GM12878 (cell line): ENCODE results near the gene STX1A. TPM values are rescaled to one million over a fixed set of nuclear protein-coding genes. Genes with fewer than 3 reads are reported as not detected.

Experiments used
- CBX5 ChIP-seq: sonication (generic); IDR thresholded peaks from 2 replicates; pipeline ENCODE4 v1.6.1; 2016; ENCODE audit warnings: low read depth, moderate library complexity, mild to moderate bottlenecking, inconsistent platforms
- CHD4 ChIP-seq: fragments of 200-600 bp; sonication (generic); IDR thresholded peaks from 2 replicates; pipeline ENCODE4 v1.6.1; 2016; ENCODE audit warnings: mild to moderate bottlenecking
- EGR1 ChIP-seq, 2 experiments: IDR thresholded peaks; 1 replicate in 1 of 2; 2 replicates in 1 of 2; pipeline ENCODE4 v1.6.1; 2011 to 2012; ENCODE audit warnings: low read depth in 2 of 2, low read length in 2 of 2, borderline replicate concordance in 1 of 2, mild to moderate bottlenecking in 1 of 2, moderate library complexity in 1 of 2
- ESRRA ChIP-seq: IDR thresholded peaks from 2 replicates; pipeline ENCODE4 v1.6.1; 2012; ENCODE audit warnings: mild to moderate bottlenecking, low read length, improper control_type of control experiment
- ETV6 ChIP-seq, 2 experiments: fragments of 450-650 bp in 1 of 2; IDR thresholded peaks in 1 of 2; conservative IDR thresholded peaks in 1 of 2; 2 replicates each; pipeline ENCODE4 v1.6.1; 2014; ENCODE audit warnings: antibody characterized with exemption in 1 of 2, borderline replicate concordance in 1 of 2, low read depth in 1 of 2, mild to moderate bottlenecking in 1 of 2, moderate library complexity in 1 of 2
- HDAC2 ChIP-seq: fragments of 200-600 bp; sonication (generic); IDR thresholded peaks from 2 replicates; pipeline ENCODE4 v1.6.1; 2017
- HDAC6 ChIP-seq: fragments of 200-600 bp; sonication (generic); IDR thresholded peaks from one replicate; pipeline ENCODE4 v1.8.0; 2017; ENCODE audit warnings: antibody characterized with exemption; ENCODE audit not compliant: unreplicated experiment
- IKZF1 ChIP-seq: fragments of 450-650 bp; conservative IDR thresholded peaks from 2 replicates; pipeline ENCODE4 v1.6.1; 2017; ENCODE audit warnings: antibody characterized with exemption, mild to moderate bottlenecking
- KDM1A ChIP-seq: fragments of 200-600 bp; sonication (generic); IDR thresholded peaks from 2 replicates; pipeline ENCODE4 v1.6.1; 2016; ENCODE audit warnings: borderline replicate concordance
- MTA3 ChIP-seq: IDR thresholded peaks from 2 replicates; pipeline ENCODE4 v1.6.1; 2012; ENCODE audit warnings: low read length, inconsistent platforms, borderline replicate concordance
- MYB ChIP-seq: fragments of 150-350 bp; IDR thresholded peaks from 2 replicates; pipeline ENCODE4 v1.6.1; 2014; ENCODE audit warnings: mild to moderate bottlenecking, low read depth, low read length, borderline replicate concordance
- MYC ChIP-seq: IDR thresholded peaks from 2 replicates; pipeline ENCODE4 v1.6.1; 2011; ENCODE audit warnings: mild to moderate bottlenecking, low read length, moderate library complexity, inconsistent platforms; ENCODE audit not compliant: insufficient read depth, insufficient replicate concordance, insufficient read length, severe bottlenecking
- NFXL1 ChIP-seq: fragments of 450-650 bp; IDR thresholded peaks from 2 replicates; pipeline ENCODE4 v1.6.1; 2017; ENCODE audit warnings: antibody characterized with exemption, mild to moderate bottlenecking, borderline replicate concordance
- PML ChIP-seq: IDR thresholded peaks from 2 replicates; pipeline ENCODE4 v1.6.1; 2012; ENCODE audit warnings: low read length, inconsistent platforms
- POU2F2 ChIP-seq: IDR thresholded peaks from 3 replicates; pipeline ENCODE4 v1.6.1; 2011; ENCODE audit warnings: low read depth, mild to moderate bottlenecking, low read length, borderline replicate concordance
- RCOR1 ChIP-seq: conservative IDR thresholded peaks from 2 replicates; pipeline ENCODE4 v1.6.1; 2012; ENCODE audit warnings: low read depth, low read length, improper control_type of control experiment
- RUNX3 ChIP-seq: IDR thresholded peaks from 2 replicates; pipeline ENCODE4 v1.6.1; 2012; ENCODE audit warnings: low read length, inconsistent platforms
- SP1 ChIP-seq: IDR thresholded peaks from one replicate; pipeline ENCODE4 v1.6.1; 2011; ENCODE audit warnings: low read depth, low read length
- SREBF2 ChIP-seq: IDR thresholded peaks from 2 replicates; pipeline ENCODE4 v1.6.1; 2012; ENCODE audit warnings: mild to moderate bottlenecking, low read length
- TAF1 ChIP-seq: IDR thresholded peaks from 2 replicates; pipeline ENCODE4 v1.6.1; 2011; ENCODE audit warnings: mild to moderate bottlenecking, low read depth, low read length, borderline replicate concordance
- ZNF274 ChIP-seq: IDR thresholded peaks from one replicate; pipeline ENCODE4 v1.8.0; 2011; ENCODE audit not compliant: insufficient read length, insufficient read depth
- ZNF622 ChIP-seq: fragments of 450-650 bp; IDR thresholded peaks from 2 replicates; pipeline ENCODE4 v1.6.1; 2017; ENCODE audit warnings: mild to moderate bottlenecking, inconsistent platforms
- polyA plus RNA-seq, 11 experiments: library from polyadenylated mRNA; depleted of rRNA in 4 of 11; unstranded in 6 of 11; stranded (reverse) in 5 of 11; fragments of >200 nt; fragmentation: Nextera tagmentation in 4 of 11; fragmentation: Illumina TruSeq in 1 of 11; extraction: Ambion mirVana in 4 of 11; extraction: Trizol in 1 of 11; gene quantifications; 1 replicate in 1 of 11; 2 replicates in 10 of 11; pipeline versions ENCODE4 v1.2.1 to v1.2.3, GENCODE V29; 2011 to 2016; ENCODE audit warnings: inconsistent platforms in 2 of 11, missing spikeins in 2 of 11, low read depth in 1 of 11
- total RNA-seq, 4 experiments: library from RNA; depleted of rRNA in 3 of 4; stranded (reverse); fragments of >200 nt in 3 of 4; fragmentation: Illumina TruSeq in 1 of 4; extraction: Trizol in 1 of 4; gene quantifications; 2 replicates each; pipeline versions ENCODE4 v1.2.1 to v1.2.3, GENCODE V29; 2013 to 2021
- TF ChIP-seq, protein P1 (sequence below): fragments of 450-650 bp; IDR thresholded peaks from 2 replicates; pipeline ENCODE4 v1.6.1; 2017; ENCODE audit warnings: mild to moderate bottlenecking
- TF ChIP-seq, protein P2 (sequence below): IDR thresholded peaks from 2 replicates; pipeline ENCODE4 v1.6.1; 2011; ENCODE audit warnings: borderline replicate concordance, low read depth, mild to moderate bottlenecking, moderate library complexity, mixed read lengths, low read length; ENCODE audit not compliant: insufficient read depth; ENCODE audit errors: extremely low read length
- TF ChIP-seq, protein P3 (sequence below): IDR thresholded peaks from 2 replicates; pipeline ENCODE4 v1.6.1; 2011; ENCODE audit warnings: low read depth, mild to moderate bottlenecking, low read length, moderate library complexity, borderline replicate concordance; ENCODE audit errors: extremely low read depth
- TF ChIP-seq, protein P4 (sequence below): fragments of 450-650 bp; IDR thresholded peaks from 2 replicates; pipeline ENCODE4 v1.6.1; 2016; ENCODE audit warnings: mild to moderate bottlenecking

STX1A gene
- total and polyA plus RNA-seq, 10 of the 15 experiments (the other 5 are each of a cell fraction or from before 2014, with no cell fraction given), result 0.15 to 5.3 (median 2.5) TPM

DNA sequence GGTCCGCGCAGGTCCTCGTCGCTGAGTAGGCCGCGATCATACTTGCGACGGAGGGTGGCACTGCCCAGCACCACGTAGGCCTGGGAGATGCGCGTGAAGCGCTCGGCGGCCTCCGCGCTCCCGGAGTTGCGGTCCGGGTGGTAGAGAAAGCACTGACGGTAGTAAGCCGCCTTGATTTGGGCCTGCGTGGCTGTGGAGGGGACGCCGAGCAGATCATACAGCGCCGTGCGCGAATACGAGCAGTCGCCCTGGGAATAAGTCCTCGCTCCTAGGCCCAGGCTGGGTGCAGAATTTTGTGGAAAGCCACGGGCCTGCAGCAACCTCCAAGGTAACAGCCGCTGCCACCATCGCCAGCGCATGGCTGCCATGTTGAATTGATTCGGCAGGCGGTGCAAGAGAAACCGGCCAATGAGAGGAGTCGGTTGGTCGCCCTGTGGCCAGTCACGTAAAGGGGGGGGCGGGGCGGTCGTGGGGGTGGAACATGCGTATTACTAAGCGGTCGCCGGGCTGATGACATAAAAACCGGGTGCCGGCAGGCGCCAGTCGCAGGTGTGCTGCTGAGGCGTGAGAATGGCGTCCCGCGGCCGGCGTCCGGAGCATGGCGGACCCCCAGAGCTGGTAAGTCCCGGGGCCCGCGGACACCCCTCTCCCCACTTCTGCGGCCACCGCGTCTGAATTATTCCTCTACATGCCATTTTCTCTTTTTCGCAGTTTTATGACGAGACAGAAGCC, 36.2 kb downstream of the STX1A start, which contains the start of the genes BUD23 and DNAJC30 (continued):
- TF ChIP-seq NFXL1 (no peak), ESRRA (no peak), CHD4 (no peak), TAF1 (peak; percentile 92), SREBF2 (no peak), CBX5 (0 out of 2 replicates have a peak, but pooled peaks have one; percentile 20), RUNX3 (peak; percentile 27), EGR1 (IDR thresholded peaks at IDR 0.05; ENCODE audit: borderline replicate concordance in 1 of 2, low read depth in 2 of 2, low read length in 2 of 2) (peak in 1 of 2 experiments; percentile 63; a peak in 2 of 3 replicates), KDM1A (no peak), ZNF622 (no peak), PML (peak; percentile 76; the same call in 1 of the 2 replicates), ETV6 (conservative IDR thresholded peaks at IDR 0.05 in 1 of 2, IDR thresholded peaks at IDR 0.05 in 1 of 2; ENCODE audit: borderline replicate concordance in 1 of 2, low read depth in 1 of 2) (no peak), MTA3 (no peak), RCOR1 (no peak), ZNF274 (no peak), POU2F2 (peak; percentile 58; the same call in 2 of the 3 replicates), MYC (peak; percentile 73), HDAC6 (no peak), SP1 (peak; percentile 85), MYB (no peak), HDAC2 (no peak), IKZF1 (peak; percentile 39)
- TF ChIP-seq, protein P1, sequence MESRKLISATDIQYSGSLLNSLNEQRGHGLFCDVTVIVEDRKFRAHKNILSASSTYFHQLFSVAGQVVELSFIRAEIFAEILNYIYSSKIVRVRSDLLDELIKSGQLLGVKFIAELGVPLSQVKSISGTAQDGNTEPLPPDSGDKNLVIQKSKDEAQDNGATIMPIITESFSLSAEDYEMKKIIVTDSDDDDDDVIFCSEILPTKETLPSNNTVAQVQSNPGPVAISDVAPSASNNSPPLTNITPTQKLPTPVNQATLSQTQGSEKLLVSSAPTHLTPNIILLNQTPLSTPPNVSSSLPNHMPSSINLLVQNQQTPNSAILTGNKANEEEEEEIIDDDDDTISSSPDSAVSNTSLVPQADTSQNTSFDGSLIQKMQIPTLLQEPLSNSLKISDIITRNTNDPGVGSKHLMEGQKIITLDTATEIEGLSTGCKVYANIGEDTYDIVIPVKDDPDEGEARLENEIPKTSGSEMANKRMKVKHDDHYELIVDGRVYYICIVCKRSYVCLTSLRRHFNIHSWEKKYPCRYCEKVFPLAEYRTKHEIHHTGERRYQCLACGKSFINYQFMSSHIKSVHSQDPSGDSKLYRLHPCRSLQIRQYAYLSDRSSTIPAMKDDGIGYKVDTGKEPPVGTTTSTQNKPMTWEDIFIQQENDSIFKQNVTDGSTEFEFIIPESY, result no peak
- TF ChIP-seq, protein P2, sequence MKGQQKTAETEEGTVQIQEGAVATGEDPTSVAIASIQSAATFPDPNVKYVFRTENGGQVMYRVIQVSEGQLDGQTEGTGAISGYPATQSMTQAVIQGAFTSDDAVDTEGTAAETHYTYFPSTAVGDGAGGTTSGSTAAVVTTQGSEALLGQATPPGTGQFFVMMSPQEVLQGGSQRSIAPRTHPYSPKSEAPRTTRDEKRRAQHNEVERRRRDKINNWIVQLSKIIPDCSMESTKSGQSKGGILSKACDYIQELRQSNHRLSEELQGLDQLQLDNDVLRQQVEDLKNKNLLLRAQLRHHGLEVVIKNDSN, result no peak
- TF ChIP-seq, protein P3, sequence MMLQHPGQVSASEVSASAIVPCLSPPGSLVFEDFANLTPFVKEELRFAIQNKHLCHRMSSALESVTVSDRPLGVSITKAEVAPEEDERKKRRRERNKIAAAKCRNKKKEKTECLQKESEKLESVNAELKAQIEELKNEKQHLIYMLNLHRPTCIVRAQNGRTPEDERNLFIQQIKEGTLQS, result peak; percentile 78; the same call in 1 of the 2 replicates
- TF ChIP-seq, protein P4, sequence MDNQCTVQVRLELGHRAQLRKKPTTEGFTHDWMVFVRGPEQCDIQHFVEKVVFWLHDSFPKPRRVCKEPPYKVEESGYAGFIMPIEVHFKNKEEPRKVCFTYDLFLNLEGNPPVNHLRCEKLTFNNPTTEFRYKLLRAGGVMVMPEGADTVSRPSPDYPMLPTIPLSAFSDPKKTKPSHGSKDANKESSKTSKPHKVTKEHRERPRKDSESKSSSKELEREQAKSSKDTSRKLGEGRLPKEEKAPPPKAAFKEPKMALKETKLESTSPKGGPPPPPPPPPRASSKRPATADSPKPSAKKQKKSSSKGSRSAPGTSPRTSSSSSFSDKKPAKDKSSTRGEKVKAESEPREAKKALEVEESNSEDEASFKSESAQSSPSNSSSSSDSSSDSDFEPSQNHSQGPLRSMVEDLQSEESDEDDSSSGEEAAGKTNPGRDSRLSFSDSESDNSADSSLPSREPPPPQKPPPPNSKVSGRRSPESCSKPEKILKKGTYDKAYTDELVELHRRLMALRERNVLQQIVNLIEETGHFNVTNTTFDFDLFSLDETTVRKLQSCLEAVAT, result no peak
